GM18873 (cell line): ENCODE measurements around the gene TCF21.
A peak's percentile ranks its signal among the peaks of the same experiment; 100 is the strongest.

Source experiments
- ATAC-seq: cut with Tn5 transposase; IDR thresholded peaks from one replicate; pipeline ENCODE4 v1.9.1; 2021; ENCODE audit warnings: mild to moderate bottlenecking, moderate library complexity, moderate number of reproducible peaks; ENCODE audit not compliant: unreplicated experiment, low FRiP score

TCF21 gene

DNA sequence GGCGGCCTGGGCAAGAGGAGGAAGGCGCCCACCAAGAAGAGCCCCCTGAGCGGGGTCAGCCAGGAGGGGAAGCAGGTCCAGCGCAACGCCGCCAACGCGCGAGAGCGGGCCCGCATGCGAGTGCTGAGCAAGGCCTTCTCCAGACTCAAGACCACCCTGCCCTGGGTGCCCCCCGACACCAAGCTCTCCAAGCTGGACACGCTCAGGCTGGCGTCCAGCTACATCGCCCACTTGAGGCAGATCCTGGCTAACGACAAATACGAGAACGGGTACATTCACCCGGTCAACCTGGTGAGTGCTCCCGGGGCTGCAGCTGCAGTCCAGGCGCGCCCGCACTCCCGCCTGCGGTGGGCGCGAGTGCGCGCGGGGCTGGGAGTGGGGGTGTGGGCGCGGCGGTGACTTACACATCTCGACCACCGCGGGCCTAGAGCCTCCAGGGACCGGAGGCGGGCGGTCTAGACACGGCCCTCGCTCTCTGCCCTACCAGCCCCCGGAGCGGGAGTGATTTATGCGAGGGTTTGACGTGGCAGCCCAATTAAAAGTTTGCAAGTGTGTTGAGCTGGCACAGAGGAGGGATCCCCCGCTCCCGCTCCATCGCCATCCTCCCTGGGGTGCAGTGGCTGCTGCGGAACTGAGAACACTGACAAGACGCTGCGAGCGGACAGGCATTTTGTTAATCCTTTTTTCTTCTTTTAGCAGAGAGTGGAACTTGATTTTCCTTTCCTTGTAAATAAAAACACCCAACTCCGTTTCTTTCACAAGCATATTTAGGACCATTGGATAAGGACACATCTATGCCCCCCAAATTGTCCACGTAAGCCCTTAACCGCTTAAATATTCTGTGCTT is 867 bp downstream of the TCF21 start:
- no peak for ATAC-seq

- no peak for ATAC-seq
Measured at GRCh38 chr6:133890711-133891148, 1.8 kb downstream of the TCF21 start.

DNA sequence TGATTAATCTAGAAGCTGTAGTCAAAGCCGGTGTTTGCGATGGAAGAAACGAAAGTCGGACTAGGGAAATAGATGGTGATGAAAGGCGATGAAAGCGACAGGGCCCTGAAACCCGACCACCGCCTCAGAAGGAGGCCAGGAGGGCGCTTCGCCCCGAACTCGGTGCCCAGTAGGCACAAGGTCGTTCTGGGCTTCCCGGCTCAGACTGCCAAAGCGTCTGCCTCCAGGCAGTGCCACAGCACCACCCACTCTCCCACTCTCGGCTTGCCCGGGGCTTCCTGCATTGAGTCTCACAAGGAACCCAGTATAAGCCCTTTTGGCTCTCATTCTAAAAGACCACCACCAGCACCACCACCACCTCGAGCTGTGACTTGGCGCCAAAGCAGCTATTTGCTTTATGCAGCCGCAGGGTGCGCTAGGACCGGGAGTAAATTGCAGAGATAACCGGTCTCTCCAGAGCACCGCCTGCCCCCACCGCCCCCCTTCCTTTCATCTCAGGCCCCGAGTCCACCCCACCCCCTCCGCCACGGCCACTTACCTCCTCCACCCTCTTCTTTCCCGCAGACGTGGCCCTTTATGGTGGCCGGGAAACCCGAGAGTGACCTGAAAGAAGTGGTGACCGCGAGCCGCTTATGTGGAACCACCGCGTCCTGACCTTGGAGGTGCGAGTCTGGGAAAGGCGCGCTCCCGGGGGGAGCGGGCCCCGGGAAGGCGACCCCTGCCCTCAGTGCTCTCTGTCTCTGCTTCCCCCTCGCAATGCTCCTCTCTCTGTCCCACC is 2.4 kb downstream of the TCF21 start:
- ATAC-seq, result no peak

- no peak for ATAC-seq
Measured at GRCh38 chr6:133891927-133892812, 3.3 kb downstream of the TCF21 start.

- ATAC-seq, result no peak
Measured at GRCh38 chr6:133892813-133893691, 4.1 kb downstream of the TCF21 start.

- ATAC-seq, result no peak
Measured at GRCh38 chr6:133893946-133894345, 5.0 kb downstream of the TCF21 start.

GRCh38 chr6:133894369-133894768 is 5.5 kb downstream of the TCF21 start:
- ATAC-seq, result no peak

GRCh38 chr6:133894795-133895358 is 6.0 kb downstream of the TCF21 start:
- ATAC-seq, result no peak

DNA sequence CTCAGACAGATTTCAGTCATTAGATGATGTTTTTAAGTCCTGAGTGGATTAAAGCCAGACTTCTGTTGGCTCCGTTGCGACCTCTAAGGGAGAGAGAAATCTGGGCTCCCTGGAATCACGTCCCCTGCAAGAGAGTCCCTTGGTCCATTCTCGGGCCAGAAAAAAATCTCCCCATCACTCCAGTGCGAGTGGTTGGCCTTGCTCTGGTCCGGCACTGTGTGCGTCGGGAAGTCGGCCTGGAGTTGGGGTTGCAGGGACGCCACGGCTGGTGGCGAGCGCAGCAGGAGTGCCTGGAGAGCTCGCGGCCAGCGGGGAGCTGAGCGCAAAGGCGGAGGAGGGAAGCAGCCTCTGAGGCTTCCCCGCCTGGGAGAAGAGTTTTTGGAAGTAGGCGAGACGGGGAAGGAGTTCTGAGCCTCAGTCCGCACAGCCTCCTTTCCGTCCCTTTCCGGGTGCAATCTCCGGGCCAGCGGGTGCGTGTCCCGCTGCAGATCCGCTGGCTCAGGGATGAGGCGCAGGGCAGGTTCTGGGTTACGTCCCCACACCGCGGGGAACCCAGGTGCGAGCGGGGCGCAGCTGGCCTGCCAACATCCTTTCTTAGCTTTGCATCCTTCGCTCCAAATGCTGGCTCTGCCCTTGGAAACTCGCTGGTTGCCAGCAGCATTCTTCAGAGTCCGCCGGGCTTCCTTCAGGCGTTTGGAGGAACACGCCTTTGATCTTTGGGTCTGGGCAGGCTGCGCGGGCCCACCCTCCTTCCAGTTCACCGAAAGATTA is 6.8 kb downstream of the TCF21 start:
- ATAC-seq, result no peak

GRCh38 chr6:133896344-133896721 is 7.4 kb downstream of the TCF21 start:
- ATAC-seq, result no peak

GRCh38 chr6:133898263-133898662 is 9.3 kb downstream of the TCF21 start:
- no peak for ATAC-seq

- no peak for ATAC-seq
Measured at GRCh38 chr6:133899556-133899955, 10.6 kb downstream of the TCF21 start.

DNA sequence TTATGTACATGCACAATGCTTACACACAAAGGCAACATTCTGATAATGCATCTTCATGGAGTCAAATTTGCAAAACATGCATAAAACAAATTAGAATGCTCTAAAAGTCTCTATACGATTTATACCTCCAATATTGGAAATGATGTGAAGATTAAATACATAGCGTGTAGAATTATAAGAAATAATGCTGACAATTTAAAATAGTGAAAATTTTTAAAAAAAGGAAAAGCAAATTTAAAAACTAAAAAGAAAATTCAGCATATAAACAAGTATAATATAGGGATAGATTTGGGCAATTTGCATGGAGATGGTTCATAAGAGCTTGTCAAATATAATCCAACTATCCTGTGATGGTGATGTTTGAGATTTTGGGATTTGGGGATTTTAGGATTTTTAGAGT is 14.9 kb downstream of the TCF21 start:
- ATAC-seq, result no peak

- ATAC-seq, result no peak
Measured at GRCh38 chr6:133906050-133906449, 17.1 kb downstream of the TCF21 start.

GRCh38 chr6:133916650-133917151 is 27.8 kb downstream of the TCF21 start:
- ATAC-seq, result peak; percentile 78

DNA sequence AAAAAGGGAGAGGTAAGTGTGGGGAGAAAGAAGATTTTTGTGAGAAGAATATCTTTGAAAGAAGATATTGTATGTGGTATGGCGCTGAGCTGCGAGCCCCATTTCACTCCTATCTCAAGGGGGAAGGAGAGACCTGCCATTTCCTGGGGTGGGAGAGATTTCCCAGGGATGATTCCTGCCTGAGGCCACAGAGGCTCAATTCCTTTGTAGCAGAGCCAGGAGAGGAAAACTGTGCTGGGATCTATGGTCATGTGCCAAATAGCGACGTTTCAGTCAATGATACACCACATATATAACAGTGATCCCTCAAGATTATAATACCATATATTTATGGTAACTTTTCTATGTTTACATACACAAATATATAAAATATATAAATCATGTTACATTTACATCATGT is 28.9 kb downstream of the TCF21 start:
- ATAC-seq, result no peak

DNA sequence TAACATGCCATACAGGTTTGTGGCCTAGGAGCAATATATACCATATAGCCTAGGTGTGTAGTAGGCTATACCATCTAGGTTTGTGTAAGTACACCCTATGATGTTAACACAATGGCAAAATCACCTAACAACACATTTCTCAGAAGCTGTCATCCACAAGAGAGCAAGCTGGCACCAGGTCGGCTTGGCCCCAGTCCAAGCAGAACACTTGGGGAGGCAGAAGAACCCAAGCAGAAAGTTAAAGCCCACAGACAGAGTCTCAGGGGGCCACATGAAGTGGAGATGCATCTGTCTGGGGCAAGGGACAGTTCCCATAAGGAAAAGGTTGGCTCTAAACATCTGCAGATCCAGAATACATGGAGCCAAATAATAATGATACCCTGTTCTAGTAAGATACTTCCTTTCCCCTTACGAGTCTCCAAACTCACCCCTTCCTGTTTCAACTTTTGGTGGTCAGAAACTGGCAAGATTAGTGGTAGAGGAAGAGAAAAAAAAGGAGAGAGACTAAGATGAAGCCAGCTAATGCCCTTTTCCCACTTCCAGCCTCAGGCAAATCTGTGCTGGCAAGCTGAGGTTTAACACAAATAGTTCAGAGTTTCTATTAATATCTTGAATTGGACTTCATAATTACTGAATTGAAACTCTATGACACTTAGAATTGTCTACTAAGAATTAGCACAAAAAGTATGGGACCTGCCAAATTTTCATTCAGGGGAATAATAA is 29.5 kb downstream of the TCF21 start:
- no peak for ATAC-seq

DNA sequence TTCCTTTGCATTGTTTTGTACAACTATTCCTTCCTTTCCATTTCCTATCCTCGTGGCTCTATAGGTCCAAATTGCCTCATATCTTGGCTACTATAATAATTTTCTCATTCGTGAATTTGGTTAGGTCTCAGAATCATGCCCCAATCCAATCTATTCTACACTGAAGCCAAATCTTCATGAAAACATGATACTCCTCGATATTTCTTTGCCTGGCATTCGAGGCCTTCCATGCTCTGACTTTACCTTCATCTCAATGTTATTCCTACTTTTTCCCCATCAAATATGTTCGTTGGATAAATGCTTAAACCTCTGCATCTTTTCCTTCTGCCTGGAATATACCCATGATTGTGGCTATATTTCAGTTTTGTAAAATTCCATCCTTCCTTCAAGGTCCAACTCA is 30.4 kb downstream of the TCF21 start:
- no peak for ATAC-seq
